Measurements from ENCODE around the gene SLAIN2.

DNA sequence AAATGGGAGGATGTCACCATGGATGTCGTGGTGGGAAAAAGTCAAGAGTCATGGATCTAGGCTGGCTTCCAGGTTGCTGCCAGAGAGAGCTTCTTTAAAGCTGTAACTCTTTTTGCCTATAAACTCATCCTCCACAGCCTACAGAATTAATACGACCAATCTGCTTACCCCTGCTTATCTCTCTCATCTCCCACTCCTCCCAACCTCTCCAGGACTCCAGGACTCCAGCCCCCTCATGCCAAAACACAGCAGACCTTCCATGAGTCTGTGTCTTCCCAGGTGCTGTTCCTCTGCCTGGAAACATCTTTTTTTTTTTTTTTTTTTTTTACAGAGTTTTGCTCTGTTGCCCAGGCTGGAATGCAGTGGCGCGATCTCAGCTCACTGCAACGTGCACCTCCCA is 126.6 kb downstream of the SLAIN2 start:
- TF ChIP-seq, protein P1, sequence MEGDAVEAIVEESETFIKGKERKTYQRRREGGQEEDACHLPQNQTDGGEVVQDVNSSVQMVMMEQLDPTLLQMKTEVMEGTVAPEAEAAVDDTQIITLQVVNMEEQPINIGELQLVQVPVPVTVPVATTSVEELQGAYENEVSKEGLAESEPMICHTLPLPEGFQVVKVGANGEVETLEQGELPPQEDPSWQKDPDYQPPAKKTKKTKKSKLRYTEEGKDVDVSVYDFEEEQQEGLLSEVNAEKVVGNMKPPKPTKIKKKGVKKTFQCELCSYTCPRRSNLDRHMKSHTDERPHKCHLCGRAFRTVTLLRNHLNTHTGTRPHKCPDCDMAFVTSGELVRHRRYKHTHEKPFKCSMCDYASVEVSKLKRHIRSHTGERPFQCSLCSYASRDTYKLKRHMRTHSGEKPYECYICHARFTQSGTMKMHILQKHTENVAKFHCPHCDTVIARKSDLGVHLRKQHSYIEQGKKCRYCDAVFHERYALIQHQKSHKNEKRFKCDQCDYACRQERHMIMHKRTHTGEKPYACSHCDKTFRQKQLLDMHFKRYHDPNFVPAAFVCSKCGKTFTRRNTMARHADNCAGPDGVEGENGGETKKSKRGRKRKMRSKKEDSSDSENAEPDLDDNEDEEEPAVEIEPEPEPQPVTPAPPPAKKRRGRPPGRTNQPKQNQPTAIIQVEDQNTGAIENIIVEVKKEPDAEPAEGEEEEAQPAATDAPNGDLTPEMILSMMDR (conservative IDR thresholded peaks at IDR 0.05; ENCODE audit: low read depth in 2 of 2) = no peak
- no peak for TF ChIP-seq POLR2AphosphoS5 (IDR thresholded peaks at IDR 0.05; ENCODE audit: low read depth)
- no peak for TF ChIP-seq EZH2 (IDR thresholded peaks at IDR 0.05; ENCODE audit: low read depth, unreplicated experiment)
- TF ChIP-seq, protein P2, sequence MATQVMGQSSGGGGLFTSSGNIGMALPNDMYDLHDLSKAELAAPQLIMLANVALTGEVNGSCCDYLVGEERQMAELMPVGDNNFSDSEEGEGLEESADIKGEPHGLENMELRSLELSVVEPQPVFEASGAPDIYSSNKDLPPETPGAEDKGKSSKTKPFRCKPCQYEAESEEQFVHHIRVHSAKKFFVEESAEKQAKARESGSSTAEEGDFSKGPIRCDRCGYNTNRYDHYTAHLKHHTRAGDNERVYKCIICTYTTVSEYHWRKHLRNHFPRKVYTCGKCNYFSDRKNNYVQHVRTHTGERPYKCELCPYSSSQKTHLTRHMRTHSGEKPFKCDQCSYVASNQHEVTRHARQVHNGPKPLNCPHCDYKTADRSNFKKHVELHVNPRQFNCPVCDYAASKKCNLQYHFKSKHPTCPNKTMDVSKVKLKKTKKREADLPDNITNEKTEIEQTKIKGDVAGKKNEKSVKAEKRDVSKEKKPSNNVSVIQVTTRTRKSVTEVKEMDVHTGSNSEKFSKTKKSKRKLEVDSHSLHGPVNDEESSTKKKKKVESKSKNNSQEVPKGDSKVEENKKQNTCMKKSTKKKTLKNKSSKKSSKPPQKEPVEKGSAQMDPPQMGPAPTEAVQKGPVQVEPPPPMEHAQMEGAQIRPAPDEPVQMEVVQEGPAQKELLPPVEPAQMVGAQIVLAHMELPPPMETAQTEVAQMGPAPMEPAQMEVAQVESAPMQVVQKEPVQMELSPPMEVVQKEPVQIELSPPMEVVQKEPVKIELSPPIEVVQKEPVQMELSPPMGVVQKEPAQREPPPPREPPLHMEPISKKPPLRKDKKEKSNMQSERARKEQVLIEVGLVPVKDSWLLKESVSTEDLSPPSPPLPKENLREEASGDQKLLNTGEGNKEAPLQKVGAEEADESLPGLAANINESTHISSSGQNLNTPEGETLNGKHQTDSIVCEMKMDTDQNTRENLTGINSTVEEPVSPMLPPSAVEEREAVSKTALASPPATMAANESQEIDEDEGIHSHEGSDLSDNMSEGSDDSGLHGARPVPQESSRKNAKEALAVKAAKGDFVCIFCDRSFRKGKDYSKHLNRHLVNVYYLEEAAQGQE (IDR thresholded peaks at IDR 0.05; ENCODE audit: unreplicated experiment) = no peak
- TF ChIP-seq CREB1 (CRISPR knock-in tag; IDR thresholded peaks at IDR 0.05; ENCODE audit: low read depth) = no peak
- TF ChIP-seq ZNF331 (CRISPR knock-in tag; IDR thresholded peaks at IDR 0.05; ENCODE audit: low read depth) = no peak
- TF ChIP-seq JUNB (IDR thresholded peaks at IDR 0.05; ENCODE audit: unreplicated experiment) = no peak
- TF ChIP-seq NANOG (IDR thresholded peaks at IDR 0.05; ENCODE audit: borderline replicate concordance) = no peak
- no peak for TF ChIP-seq EZH2phosphoT487 (IDR thresholded peaks at IDR 0.05; ENCODE audit: unreplicated experiment)
- no peak for TF ChIP-seq ZNF114 (CRISPR knock-in tag; IDR thresholded peaks at IDR 0.05)
- TF ChIP-seq, protein P3, sequence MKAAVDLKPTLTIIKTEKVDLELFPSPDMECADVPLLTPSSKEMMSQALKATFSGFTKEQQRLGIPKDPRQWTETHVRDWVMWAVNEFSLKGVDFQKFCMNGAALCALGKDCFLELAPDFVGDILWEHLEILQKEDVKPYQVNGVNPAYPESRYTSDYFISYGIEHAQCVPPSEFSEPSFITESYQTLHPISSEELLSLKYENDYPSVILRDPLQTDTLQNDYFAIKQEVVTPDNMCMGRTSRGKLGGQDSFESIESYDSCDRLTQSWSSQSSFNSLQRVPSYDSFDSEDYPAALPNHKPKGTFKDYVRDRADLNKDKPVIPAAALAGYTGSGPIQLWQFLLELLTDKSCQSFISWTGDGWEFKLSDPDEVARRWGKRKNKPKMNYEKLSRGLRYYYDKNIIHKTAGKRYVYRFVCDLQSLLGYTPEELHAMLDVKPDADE (IDR thresholded peaks at IDR 0.05) = no peak

Measured in GM23338 (cell line).